ELF-1 (cell line): ENCODE results near the gene TMPRSS13.
"Not testable (repeated sequence)": the region's sequence is repeated elsewhere in the genome, so short reads cannot be mapped to it uniquely, and the experiment has no call there.

ENCODE experiments used
- DNase-seq: peaks from one replicate; pipeline ENCODE4 v3.0.0-alpha.2; 2016; ENCODE audit warnings: low read depth, low spot score

The TMPRSS13 gene

DNA sequence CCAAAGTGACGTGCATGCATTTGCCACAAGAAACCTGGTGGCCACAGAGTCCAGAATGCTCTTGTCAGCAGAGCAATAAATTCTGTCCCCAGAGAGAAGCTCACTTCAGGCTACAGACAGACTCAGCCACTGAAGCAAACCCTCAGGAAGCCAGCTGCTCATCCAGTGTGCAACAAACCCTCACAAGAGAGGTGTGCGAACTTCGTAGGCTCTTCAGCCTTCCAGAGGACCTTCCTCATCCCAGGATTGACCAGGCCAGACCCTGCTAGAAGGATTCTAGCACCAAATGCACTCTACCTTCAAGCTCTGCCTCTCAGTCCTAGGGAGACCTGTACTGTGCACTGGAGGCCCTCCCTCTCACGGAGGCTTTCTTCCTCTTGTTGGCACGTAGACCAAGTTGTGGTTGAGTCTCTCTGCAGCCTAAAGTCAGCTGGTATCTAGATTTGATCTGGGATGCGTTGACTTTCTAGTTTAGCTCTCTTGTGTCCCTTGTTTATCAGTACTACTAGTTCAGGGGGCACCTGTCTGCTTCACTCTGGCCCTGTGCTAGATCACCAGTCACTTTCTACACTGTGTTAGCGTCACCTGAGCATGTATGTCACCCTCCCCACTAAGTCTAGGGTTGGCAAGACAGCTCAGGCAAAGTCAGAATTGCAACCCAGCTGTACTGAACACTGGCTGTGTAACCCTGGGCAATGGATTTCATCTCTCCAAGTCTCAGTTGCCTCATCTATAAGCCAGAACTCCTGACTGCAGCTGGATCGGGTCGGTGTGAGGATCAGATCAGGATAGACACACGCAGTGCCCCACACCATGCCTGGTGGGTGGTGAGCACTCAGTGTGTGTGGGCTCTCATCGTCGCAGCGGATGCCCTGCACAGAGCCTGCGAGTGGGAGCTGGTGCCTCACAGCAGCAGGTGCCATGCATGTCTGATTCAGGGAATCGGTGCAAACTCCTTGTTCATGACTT is 22.1 kb upstream of the TMPRSS13 start:
- DNase-seq: no peak

- DNase-seq: no peak
These were observed 21.1 kb upstream of the TMPRSS13 start for GRCh38 chr11:117950301-117950700.

DNA sequence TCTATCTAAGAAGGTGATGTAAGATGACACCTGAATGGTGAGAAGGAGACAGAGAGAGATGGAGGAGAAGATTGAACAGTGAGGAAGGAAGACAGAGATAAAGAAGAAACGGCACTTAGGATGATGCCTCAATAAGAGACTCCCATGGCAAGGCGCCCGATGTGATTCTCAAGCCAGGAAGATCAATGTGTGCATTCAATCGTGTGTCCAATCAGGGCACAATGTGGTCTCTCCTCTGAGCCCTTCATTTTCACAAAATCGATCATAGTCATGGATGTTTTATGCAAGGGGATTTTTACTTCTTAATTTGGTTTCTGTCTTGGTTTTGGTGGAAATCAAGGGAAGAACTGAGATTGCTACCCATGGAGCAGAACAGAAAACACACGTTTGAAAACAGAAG is 19.9 kb upstream of the TMPRSS13 start:
- no peak for DNase-seq

DNA sequence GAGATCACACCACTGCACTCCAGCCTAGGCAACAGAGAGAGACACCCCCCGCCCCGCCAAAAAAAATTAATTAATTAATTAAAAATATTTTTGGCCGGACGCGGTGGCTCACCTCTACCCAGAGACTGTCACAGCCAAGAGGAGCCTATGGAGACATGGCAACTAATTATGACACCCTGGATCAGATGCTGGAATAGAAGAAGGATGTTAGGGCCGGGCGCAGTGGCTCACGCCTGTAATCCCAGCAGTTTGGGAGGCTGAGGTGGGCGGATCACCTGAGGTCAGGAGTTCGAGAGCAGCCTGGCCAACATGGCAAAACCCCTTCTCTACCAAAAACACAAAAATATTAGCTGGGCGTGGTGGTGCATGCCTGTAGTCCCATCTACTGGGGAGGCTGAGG is 19.3 kb upstream of the TMPRSS13 start:
- not testable (repeated sequence) for DNase-seq

DNA sequence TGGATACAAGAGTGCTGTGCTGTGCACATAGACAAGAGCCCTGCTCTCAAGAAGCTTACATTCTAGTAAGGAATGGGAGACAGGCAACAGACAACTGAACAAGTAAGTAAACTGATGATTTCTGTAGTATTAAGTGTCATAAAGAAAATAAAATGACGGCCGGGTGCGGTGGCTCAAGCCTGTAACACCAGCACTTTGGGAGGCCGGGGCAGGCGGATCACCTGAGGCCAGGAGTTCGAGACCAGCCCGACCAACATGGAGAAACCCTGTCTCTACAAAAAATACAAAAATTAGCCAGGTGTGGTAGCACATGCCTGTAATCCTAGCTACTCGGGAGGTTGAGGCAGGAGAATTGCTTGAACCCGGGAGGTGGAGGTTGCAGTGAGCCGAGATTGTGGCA is 18.5 kb upstream of the TMPRSS13 start:
- DNase-seq: not testable (repeated sequence)

DNA sequence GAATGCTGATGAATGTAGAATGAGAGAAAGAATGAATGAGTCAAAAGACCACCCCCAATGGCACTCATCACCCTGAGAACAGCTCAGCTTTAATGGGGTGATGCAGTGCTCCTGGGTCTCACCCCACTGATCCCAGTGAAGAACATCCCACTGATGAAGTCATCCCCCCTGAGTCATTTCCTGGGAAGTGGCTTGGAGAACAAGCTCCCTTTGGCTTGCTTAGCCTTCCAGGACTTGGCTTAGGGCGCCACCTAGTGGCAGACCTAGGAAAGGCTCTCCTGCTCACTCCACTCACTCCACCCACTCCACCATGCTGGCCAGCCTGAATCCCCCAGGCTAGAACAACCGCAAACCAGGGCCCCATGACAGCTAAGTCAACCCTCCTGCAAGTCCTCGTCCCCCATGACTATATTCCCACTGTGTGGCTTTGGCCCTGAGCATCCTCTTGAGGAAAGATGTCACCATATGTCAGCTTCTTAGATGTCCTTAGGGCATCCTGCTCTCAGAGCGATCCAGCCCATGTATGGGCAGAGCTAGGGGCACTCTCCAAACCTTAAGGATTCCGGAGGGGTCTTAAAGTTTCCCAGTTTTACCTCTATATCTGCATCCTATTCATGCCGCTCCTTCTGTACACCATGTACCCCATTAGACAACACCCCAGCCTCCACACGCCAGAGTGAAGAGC is 17.8 kb upstream of the TMPRSS13 start:
- DNase-seq: peak; percentile 95

DNA sequence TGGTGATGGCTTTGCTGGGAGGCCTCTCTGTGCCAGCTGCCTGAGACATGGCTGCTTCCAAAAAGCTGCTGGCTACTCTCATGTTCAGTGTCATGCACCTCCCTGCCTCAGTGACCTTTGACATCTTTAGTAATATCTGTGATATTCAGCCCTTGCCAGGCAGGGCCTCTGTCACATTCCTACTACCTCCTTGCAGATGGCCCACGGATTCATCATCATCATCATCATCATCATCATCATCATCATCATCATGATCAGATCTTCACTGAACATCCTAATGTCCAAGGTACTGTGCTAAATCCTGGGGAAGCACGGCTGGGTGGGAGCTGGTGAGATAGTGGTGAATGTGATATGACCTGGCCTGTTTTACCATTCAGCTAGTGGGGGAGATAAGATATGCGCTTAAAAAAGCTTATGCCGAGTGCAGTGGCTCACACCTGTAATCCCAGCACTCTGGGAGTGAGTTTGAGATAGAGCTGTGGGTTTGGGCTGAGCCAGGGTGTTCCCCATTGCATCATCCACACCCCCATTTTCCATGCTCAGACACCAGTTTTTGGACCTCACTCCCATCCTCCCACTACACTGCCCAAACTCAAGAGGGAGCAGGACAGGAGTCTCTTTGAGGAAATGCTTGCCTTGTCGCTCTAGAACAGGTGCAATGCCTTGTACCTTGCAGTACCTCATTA is 17.1 kb upstream of the TMPRSS13 start:
- DNase-seq: no peak

DNA sequence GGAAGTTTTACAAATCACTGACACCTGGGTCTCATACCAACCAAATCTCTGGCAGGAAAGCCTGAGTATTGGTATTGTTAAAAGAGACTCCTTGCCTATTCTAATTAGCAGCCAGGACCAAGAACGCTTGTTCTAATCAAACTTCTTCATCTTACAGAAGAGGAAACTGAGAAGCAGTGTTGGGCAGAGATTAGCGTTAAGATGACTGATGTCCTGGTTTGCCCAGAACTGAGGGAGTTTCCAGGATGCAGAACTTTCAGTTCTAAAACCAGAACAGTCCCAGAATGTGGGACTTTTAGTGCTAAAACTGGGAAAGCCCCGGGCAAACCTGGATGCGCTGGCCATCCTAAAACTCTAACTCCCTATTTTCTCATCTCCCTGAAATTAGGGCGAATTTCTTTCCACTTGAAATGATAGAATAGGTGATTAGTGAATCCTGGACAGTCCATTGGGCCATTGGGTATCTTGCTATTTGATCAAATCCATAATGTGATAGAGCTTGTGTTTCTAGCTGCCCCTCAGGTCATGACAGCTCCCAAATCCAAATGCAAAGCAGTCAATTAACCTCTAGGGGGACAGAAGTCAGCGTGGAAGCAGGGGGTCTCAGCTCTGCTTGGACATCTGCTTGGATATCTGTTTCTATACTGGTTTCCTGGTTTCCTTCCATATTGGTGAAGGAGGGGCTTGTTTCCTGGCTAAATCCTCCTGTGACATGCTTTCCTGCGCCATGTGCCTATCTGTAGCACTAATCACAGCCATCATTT is 16.0 kb upstream of the TMPRSS13 start:
- DNase-seq: no peak

DNA sequence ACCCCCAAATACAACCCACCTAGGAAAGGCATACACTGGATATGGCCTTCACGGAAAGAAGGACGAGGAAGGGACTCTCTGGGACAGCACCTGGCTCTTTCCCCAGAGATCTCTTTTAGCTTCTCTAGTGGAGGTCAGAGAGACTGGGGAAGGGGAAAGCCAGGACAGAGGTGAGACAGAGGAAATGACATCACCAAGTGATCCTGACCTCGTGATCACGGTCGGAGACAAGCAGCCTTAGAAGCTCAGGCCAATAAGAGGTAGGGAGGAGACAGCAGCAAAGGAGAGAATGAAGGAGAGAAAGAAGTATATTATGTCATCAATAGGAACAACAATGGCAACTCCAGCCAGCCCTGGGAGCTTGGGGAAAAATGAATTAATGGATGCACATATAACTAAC is 15.4 kb upstream of the TMPRSS13 start:
- DNase-seq: no peak

GRCh38 chr11:117941976-117942654 is 12.9 kb upstream of the TMPRSS13 start:
- no peak for DNase-seq

- DNase-seq: peak; percentile 54
These were observed 12.0 kb upstream of the TMPRSS13 start for GRCh38 chr11:117941163-117941707.

DNA sequence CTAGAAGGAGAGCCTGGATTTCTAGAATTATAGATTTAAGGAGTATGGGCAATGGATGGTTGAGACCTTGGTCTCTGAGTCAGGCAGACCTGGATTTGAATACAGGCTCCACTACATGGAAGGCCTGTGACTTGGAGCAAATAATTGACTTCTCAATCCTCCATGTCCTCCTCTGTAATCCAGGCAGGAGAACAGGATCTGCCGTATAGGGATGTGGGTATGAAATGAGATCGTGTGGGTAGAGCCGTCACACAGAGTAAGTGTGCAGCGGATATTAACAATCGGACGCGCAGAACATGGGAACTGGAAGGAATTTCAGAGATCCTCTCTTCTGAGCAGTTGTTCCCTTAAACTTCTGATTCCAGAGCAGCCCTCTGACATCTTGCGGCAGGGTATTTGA is 11.5 kb upstream of the TMPRSS13 start:
- DNase-seq: no peak

GRCh38 chr11:117936973-117937372 is 7.8 kb upstream of the TMPRSS13 start:
- DNase-seq: no peak

DNA sequence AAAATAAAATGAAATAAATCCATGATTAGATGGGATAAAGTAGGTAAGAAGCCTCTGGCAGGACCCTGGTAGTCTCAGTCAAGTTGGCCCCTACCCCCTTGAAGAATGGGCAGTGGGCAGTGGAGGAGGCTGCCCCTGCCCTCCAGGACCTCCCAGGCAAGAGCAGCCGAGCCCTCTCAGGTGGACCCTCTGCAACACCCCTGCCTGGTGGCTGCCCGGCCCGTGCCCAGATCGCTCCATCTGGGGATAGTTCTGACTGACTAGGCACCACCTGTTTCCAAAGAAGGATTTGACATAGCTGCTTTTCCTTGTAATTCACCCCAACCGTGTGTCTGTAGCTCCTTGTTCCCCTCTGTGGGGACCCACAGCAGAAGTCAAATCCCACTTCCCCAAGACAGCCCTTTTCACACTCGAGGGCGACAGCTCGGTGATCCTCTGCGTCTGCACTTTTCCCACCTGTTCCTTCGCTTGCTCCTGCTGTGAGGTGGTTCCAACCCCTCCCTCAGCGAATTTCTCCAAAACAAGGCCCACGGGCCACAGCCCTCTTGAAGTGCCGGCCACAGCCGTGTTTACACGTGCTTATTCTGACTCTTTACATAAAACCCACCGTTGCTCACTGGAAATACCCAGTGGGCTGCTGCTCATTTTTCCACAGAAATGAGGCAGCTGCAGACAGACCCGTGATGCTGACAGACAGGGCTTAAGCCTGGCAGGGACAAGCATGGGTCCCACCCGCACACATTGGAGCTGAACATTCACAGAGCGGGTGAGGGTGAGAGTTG is 5.5 kb upstream of the TMPRSS13 start:
- no peak for DNase-seq

- peak; percentile 47 for DNase-seq
These were observed 4.7 kb upstream of the TMPRSS13 start for GRCh38 chr11:117933930-117934329.

DNA sequence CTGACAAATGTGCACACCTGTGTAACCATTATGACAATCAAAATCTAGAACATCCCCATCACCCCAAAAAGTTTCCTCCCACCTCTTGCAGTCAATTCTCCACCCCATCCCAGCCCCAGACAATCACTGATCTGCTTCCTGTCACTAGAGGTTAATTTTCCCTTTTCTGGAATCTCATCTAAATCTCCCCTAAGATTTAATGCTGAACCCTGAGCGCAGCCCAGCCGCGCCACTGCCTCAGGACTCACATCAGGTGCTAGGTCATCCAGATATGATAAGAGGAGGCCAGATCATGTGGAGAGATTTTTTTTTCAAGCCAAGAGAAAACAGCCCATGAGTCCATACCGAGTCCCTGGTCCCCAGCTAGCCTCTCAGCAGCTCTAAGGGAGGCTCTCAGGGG is 4.3 kb upstream of the TMPRSS13 start:
- DNase-seq: no peak

DNA sequence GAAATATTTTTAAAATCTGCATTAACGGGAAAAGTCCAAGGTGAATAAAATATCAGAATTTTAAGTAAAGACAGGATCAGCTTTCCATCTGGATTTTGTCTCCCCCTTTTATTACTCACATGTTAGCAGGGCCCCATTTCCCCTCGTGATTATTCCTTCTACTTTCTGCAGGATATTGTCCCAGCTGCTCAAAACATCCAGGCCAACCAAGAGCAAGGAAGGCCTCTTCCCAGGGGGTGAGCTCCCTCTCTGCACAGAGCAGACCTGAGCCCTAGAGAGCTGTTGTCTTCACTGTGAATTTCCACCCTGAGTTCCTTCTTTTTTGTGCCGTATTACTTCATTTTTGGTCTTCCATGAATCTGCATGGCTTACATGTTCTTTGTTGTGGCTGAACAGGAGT is 3.7 kb upstream of the TMPRSS13 start:
- no peak for DNase-seq

GRCh38 chr11:117932426-117932825 is 3.2 kb upstream of the TMPRSS13 start:
- no peak for DNase-seq

GRCh38 chr11:117931971-117932370 is 2.8 kb upstream of the TMPRSS13 start:
- DNase-seq: no peak
